ENCODE results near the gene GFOD2.

- no peak for TF ChIP-seq CTCF (IDR thresholded peaks at IDR 0.05; ENCODE audit: extremely low read depth in 1 of 2, insufficient read depth in 1 of 2, low read depth in 1 of 2, low read length in 2 of 2)
- no peak for TF ChIP-seq POLR2AphosphoS5 (IDR thresholded peaks at IDR 0.05; ENCODE audit: insufficient read depth, low read depth, low read length)
- TF ChIP-seq EZH2 (IDR thresholded peaks at IDR 0.05; ENCODE audit: borderline replicate concordance, low read depth, low read length, severe bottlenecking) = no peak
Measured at GRCh38 chr16:67736858-67737257, 17.7 kb upstream of the GFOD2 start.
